ENCODE data around the gene YY1AP1.
"Not testable (repeated sequence)": the region's sequence is repeated elsewhere in the genome, so short reads cannot be mapped to it uniquely, and the experiment has no call there.

Gene YY1AP1

DNA sequence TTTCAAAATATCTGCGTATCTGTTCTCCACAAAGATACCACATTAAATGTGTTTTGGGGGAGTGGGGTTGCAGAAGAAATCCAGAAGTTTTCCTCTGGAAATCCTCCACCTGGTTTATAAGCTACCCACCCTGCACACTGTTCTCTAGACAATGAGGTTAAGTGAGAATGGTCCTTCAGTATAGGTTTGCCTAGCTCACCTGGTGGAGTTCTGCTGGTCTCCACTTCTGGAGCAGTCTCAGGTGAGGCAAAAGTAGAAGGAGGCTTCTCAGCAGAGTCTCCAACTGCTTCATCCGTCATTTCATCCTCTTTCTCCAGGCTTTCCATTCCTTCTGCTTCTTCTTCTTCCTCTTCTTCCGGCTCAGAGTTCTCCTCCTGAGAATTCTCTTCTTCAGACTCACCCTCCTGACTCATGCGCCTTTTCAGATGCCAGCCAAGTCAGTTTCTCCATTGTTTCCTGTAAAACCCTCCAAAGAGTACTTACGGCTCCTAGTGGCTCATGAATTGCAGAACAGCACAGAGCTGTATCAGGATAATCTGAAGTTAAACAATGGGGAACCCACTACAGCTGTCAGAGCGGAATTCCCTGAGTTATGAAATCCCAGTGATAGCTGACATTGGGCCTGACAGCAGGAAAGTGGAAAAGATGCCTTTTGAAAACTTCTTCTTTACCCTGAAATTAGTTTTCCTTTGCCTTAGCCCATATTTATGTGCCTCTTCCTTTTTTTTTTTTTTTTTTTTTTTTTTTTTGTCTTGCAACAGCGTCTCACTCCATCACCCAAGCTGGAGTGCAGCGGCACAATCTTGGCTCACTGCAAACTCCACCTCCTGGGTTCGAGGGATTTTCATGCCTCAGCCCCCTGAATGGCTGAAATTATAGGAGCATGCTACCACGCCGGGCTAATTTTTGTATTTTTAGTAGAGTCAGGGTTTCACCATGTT is 40.1 kb downstream of the YY1AP1 start:
- peak in 11 of 56 donors; percentile 4 to 53 (median 16) for DNase-seq

DNA sequence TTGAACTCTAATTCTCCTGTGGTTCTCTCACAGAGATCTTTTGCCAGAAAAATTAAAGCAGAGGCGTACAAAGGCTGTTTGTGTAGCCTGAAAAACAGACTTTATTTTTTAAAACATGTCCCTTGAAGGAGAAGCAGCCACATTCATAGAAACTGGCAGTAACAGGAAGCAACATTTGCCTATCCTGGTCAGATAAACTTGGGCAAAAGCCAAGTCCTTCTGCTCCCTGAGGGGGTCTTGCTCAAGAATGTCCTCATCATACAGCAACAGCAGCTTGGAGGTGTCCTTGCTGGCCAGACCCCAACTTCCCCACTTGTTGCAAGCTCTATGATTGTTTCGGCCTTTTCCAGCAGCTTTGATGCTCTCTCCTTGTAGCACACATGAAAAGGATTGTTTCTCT is 42.3 kb downstream of the YY1AP1 start:
- DNase-seq = no peak

DNA sequence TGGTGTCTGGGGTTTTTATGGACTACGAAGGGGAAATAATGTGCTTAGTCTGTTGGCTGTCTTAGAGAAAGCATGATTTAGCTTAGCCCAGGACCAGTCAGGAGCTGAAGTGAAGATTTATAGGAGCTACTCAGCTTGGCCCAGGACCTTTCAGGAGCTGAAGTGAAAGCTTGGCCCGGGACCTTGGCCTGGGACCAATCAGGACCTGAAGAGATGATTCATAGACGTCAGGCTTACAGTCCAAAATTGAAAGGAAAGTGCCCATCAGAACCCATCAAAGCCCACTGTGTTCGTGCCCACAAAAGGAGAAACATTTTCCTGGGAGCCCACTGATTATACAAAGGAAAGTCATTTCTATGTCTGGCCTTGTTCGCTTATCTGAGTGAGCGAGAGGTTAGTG is 42.9 kb downstream of the YY1AP1 start:
- peak in 1 of 56 donors; percentile 9 for DNase-seq

DNA sequence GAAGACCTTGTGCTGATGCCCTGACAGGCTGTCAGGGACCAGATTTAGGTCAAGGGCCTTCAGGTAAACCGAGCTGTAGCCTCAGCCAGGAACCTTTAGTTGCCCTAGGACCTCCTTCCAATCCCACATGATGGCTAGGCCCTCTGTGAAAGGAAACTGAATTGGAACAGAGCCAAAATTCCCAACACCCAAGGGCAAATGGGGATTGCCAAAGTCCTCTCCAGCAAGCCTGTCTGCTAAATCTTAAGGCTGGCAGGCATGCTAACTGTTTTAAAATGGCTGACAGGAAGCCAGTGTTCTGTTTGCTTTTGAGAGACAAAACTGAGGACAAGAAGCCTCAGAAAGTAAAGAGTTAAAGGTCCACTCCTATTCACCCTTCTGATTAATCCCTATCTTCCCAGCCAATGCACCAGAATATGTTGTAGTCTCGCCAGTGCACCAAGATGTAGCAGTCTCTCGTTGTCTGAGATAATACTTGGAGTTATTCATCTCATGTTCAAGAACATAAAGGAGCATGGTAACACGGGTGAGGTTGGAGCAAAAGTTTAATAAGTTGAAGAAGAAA is 43.5 kb downstream of the YY1AP1 start:
- DNase-seq = peak in 1 of 56 donors; percentile 4

DNA sequence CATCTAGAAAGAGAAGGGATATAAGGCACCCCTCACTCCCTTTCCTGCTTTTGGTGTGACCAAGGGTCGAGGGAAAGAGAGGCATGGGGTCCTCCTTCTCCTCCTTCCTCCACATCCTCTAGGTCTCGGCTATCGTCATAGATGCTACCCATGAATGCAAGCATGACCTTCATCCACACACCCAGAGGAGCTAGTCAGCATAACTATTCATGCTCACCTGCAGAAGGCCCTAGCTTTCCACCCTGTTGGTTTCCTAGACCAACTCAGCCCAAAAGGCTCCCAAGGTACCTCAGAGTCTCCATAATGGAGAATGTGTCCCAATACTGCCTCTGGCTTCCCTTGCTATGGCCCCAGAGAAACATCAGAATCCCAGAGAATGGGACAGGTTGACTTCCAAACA is 45.3 kb downstream of the YY1AP1 start:
- no peak for DNase-seq

DNA sequence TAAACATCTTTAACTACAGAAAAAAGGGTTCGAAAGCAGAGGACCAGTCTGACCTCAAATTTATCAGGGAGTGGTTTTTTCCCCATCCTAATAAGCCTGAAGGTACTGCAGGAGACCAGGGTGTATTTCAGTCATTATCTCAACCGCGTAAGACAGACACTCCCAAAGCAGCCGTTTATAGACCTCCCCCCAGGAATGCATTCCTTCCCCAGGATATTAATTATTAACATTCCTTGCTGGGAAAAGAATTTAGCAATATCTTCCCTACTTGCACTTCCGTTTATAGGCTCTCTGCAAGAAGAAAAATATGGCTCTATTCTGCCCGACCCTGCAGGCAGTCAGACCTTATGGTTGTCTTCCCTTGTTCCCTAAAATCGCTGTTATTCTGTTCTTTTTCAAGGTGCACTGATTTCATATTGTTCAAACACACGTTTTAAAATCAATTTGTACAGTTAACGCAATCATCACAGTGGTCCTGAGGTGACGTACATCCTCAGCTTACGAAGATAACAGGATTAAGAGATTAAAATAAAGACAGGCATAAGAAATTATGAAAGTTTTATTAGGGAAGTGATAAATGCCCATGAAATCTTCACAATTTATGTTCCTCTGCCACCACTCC is 45.9 kb downstream of the YY1AP1 start:
- not testable (repeated sequence) for DNase-seq

DNA sequence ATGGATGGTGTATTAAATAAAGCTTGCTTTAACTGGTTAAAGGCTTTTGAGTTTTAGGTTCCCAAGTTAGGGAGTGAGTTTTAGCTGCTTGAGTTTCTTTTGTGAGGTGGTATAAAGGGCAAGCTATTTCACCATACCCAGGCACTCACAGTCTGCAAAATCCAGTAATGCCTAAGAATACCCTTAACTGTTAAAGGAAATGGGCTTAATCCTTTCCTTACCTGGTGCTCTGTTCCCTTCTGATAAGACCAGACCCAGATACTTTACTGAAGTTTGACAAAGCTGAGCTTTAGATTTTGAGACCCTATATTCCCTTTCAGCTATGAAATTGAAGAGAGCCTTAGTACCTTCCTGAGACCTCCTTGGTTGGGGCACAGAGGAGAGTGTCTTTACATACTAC is 48.2 kb downstream of the YY1AP1 start:
- DNase-seq = no peak

DNA sequence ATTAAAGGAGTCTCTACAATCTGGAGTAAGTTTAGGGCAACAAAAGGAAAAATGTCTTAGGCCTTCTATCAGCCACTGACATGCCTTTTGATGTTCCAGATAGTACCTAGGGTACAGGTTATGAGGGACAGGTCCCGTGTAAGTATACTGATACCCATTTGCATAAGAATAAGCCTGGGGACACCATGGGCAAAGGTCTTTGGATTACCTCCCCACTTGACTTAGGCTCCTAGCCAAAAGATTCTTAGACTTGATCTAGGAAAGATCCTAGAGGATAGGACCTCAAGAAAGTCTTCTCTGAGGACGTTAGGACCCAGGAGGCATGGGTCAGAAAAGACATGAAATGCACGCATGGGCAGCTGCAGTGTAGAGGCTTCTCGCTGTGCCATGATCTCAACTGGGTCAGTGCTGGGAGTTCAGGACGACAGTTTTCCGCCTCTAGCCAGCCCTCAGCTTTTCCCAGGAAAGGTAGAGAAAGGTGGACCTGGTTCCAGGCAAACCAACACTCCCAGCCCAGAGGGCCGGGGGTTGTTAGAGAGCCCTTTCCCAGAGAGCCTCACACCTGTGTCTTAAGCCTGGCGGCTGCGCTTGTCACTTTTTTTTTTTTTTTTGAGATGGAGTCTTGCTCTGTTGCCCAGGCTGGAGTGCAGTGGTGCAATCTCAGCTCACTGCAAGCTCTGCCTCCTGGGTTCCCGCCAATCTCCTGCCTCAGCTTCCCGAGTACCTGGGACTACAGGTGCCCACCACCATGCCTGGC is 52.0 kb downstream of the YY1AP1 start:
- no peak for DNase-seq

DNA sequence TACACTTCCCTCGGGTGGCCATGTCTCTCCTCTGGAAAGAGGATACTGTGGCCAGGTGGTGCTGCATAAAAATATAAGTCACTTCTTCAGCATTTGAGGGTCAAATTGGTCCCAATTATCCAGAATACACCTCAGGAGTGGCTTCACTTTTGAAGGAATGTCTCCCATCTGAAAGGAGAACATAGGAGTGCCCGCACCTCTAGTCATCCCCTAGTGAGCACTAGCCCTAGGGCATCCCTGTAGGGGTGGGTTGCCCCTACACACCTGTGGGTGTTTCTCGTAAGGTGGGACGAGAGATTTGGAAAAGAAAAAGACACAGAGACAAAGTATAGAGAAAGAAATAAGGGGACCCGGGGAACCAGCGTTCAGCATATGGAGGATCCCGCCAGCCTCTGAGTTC is 62.1 kb downstream of the YY1AP1 start:
- DNase-seq = not testable (repeated sequence)

DNA sequence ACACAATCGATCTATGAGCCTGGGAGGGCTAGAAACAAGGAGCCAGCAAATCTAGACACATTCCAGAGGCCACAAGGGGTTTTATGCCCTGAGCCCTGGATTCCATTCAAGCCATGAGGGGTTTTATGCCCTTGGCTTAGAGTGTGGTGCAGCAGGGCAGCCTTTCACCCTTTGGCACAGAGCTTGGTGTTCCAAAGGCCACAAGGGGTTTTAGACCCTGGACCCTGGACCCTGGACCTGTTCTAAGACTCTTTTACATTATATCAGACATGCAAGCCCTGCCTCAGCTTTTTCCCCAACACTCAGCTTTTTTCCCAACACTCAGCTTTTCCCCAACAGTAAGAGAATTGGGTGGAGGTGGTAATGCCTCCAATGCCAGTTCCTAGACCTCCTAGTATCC is 65.2 kb downstream of the YY1AP1 start:
- DNase-seq = no peak

DNA sequence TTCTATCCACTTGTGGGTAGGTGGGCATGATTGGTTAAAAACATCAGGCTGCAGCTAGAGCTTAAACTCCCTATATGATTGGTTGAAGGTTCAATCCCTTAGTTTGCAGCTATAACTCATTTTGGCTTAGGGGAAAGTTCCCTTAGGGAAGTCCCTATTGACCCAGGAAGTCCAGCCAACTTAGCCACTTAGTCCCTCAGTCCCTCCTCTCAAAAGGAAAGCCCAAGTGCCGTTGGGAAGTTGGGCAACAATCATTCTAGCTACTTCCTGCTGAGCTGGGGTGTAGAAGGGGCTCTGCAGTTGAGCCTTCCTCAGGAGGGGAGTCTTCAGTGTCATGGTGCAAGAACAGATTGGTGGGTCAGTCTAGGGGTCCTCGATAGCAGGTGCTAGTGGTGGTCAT is 66.4 kb downstream of the YY1AP1 start:
- no peak for DNase-seq

DNA sequence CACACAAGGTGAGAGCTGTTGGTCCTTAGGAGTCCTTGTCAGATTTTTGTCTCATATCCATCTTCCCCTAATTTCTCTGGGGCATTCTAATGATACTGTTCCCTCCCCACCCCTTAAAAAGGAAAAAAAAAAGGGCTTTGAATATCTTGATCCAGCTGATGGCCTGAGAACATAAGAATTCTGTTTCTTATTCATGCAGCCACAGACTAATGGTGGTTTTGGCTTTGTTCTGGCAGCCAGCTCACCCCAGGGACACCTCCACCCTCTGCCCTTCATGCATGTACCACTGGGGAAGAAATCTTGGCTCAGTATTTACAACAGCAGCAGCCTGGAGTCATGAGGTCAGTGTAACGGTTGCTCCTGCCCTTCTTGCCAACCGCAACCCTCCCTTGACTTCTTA is 75.3 kb downstream of the YY1AP1 start:
- not testable (repeated sequence) for DNase-seq

DNA sequence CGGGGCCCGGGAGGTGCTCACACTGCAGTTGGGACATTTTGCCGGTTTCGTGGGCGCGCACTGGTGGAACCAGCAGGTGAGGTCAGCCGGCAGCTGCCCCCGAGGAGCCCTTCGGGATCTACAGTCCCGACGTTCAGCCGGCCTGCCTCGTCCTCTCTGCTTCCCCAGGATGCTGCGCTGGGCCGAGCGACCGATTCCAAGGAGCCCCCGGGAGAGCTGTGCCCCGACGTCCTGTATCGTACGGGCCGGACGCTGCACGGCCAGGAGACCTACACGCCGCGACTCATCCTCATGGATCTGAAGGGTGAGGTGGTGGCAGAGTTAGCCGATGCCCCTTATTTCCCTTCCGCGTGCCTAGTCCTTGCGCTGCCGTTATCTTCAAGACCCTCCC is 78.3 kb downstream of the YY1AP1 start:
- not testable (repeated sequence) for DNase-seq

DNA sequence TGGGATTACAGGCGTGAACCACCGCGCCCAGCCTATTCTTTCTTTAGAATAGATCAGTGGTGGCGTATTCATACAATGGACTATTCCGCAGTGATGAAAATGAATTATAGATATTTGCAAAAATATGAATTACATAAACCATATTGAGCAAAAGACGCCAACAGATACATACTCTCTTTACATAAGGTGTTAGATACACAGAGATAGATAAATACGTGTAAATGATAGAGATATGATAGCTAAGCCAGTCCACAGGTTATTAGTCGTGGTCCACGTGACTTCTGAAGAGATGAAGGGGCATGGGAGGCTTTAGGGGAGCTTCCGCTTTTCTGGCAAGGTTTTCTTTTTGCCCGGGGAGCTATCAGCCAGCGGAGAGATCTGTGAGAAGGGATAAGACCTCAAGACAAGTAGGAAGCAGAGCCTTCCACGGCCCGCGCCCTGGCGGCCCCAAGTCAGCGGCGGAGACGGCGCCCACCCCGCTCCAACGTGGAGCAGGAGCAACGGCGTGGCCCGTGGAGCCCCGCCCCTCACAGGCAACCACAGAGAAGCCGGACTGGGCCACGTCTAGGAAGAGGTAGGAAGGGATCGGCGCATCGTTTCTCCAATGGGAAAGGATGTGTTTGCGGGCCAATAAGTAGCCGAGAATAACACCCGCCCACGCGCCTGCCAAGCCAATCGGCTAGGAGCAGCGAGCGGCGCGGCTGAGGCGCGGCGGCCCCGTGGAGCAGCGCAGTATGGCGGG is 78.9 kb downstream of the YY1AP1 start, which contains the start of gene MSTO1:
Gene MSTO1, plus strand, starts transcription at position 704 of the 742 bp plus-strand sequence. Its CDS starts 31 bp downstream, at position 735.
- peak in 55 of 56 donors; percentile 43 to 98 (median 93) for DNase-seq

Measured in amygdala (tissue), 56 donors.